Adrenal gland (tissue), 5 donors: ENCODE measurements around the gene SP6.
A peak's percentile ranks its signal among the peaks of the same experiment; 100 is the strongest.

ENCODE experiments used
- CTCF ChIP-seq, 6 experiments: fragments of 450-650 bp in 4 of 6; fragments of 200-600 bp in 2 of 6; sonication (generic) in 1 of 6; IDR thresholded peaks; 1 replicate in 5 of 6; 2 replicates in 1 of 6; pipeline versions ENCODE4 v1.5.1 to v1.8.0; 2016 to 2021; ENCODE audit warnings: antibody characterized with exemption in 6 of 6, mild to moderate bottlenecking in 2 of 6, moderate library complexity in 1 of 6
- POLR2A ChIP-seq, 2 donors: fragments of 450-650 bp; IDR thresholded peaks; one replicate each; pipeline ENCODE4 v1.6.1; 2017; ENCODE audit warnings: antibody characterized with exemption in 2 of 2, mild to moderate bottlenecking in 2 of 2, moderate library complexity in 1 of 2
- donor health status: DM: no; HTN: no; CAD: no.

- TF ChIP-seq CTCF (IDR thresholded peaks at IDR 0.05), result peak in 1 of 6 experiments; percentile 3
- TF ChIP-seq POLR2A (IDR thresholded peaks at IDR 0.05), result no peak
Observed at GRCh38 chr17:47843391-47843730, 7.6 kb downstream of the SP6 start.
